ENCODE measurements around the gene CACNA1H. TPM values are rescaled to one million over a fixed set of nuclear protein-coding genes. Genes with fewer than 3 reads are reported as not detected.

Gene CACNA1H
- total RNA-seq, 1 donor from 2014 or later: 12.6 TPM

Other genes starting within 250 kb of the CACNA1H start
- 13.6 TPM for gene LMF1, start 182.1 kb upstream of the CACNA1H start, total RNA-seq
- 6.8 TPM for gene SOX8, start 171.3 kb upstream of the CACNA1H start, total RNA-seq
- not detected for gene SSTR5, start 80.4 kb upstream of the CACNA1H start, total RNA-seq
- not detected for gene C1QTNF8, start 56.9 kb upstream of the CACNA1H start, total RNA-seq
- gene TPSG1, start 72.2 kb downstream of the CACNA1H start, total RNA-seq: not detected
- 3.9 TPM for gene TPSB2, start 77.1 kb downstream of the CACNA1H start, total RNA-seq
- 11.6 TPM for gene TPSAB1, start 87.6 kb downstream of the CACNA1H start, total RNA-seq
- gene TPSD1, start 103.0 kb downstream of the CACNA1H start, total RNA-seq: 1.3 TPM
- gene UBE2I, start 156.5 kb downstream of the CACNA1H start, total RNA-seq: 44.5 TPM
- 1.2 TPM for gene BAIAP3, start 180.5 kb downstream of the CACNA1H start, total RNA-seq
- 24.6 TPM for gene TSR3, start 198.8 kb downstream of the CACNA1H start, total RNA-seq
- gene GNPTG, start 198.8 kb downstream of the CACNA1H start, total RNA-seq: 24.6 TPM